Neural crest cell (in vitro differentiated cells): ENCODE measurements around the gene ZNF146. TPM values are rescaled to one million over a fixed set of nuclear protein-coding genes. Genes with fewer than 3 reads are reported as not detected.
A peak's percentile ranks its signal among the peaks of the same experiment; 100 is the strongest.
"Not testable (repeated sequence)": the region's sequence is repeated elsewhere in the genome, so short reads cannot be mapped to it uniquely, and the experiment has no call there.

Experiments
- DNase-seq: peaks from one replicate; pipeline ENCODE4 v3.0.0; 2021; ENCODE audit warnings: low read depth, mixed read lengths, low spot score
- H3K27ac Mint-ChIP-seq: one replicate; pipeline ENCODE4 v1.8.0; 2021; ENCODE audit warnings: mild to moderate bottlenecking, mixed read lengths; ENCODE audit not compliant: unreplicated experiment
- H3K27me3 Mint-ChIP-seq: 2 replicates; pipeline ENCODE4 v1.8.0; 2021; ENCODE audit warnings: low read depth, mild to moderate bottlenecking, mixed read lengths
- H3K36me3 Mint-ChIP-seq: 2 replicates; pipeline ENCODE4 v1.8.0; 2021; ENCODE audit warnings: low read depth, mild to moderate bottlenecking, mixed read lengths
- H3K4me1 Mint-ChIP-seq: 2 replicates; pipeline ENCODE4 v1.8.0; 2021; ENCODE audit warnings: mixed read lengths
- H3K4me3 Mint-ChIP-seq: one replicate; pipeline ENCODE4 v1.8.0; 2021; ENCODE audit warnings: mild to moderate bottlenecking, mixed read lengths
- H3K9me3 Mint-ChIP-seq: 2 replicates; pipeline ENCODE4 v1.8.0; 2021; ENCODE audit warnings: mixed read lengths
- total RNA-seq: library from RNA; stranded (reverse); gene quantifications from 2 replicates; pipeline ENCODE4 v1.2.1, GENCODE V29; 2021
- TF ChIP-seq, protein P1 (sequence below): fragments of 200-600 bp; sonication (generic); conservative IDR thresholded peaks from 2 replicates; pipeline ENCODE4 v1.5.0; 2021; ENCODE audit warnings: antibody characterized with exemption, mild to moderate bottlenecking

The ZNF146 gene
- total RNA-seq, 1 donor from 2014 or later: 88.0 TPM

DNA sequence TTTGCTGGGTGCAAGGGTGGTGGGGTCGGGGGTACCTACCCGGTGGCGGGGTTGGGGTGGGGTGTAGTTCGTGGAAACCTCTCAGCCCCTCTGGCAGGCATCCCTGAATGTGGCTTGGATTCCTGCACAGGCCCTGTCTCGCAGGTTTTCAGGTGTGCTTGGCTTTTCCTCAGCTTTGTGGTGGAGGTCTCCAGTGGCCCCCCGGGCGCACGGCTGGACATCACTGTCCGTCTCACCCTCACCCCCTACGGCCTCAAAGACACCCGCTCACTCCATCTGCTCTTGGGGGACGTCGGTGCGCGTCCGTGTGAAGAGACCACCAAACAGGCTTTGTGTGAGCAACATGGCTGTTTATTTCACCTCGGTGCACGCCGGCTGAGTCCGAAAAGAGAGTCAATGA lies 44.3 kb downstream of the ZNF146 start:
- H3K4me3 Mint-ChIP-seq: no peak overlapping the region
- H3K4me1 Mint-ChIP-seq: peaks cover 14% of the 10 kb centered on the region
- DNase-seq: no peak
- H3K27me3 Mint-ChIP-seq: no peaks in the 10 kb centered on the region
- TF ChIP-seq, protein P1, sequence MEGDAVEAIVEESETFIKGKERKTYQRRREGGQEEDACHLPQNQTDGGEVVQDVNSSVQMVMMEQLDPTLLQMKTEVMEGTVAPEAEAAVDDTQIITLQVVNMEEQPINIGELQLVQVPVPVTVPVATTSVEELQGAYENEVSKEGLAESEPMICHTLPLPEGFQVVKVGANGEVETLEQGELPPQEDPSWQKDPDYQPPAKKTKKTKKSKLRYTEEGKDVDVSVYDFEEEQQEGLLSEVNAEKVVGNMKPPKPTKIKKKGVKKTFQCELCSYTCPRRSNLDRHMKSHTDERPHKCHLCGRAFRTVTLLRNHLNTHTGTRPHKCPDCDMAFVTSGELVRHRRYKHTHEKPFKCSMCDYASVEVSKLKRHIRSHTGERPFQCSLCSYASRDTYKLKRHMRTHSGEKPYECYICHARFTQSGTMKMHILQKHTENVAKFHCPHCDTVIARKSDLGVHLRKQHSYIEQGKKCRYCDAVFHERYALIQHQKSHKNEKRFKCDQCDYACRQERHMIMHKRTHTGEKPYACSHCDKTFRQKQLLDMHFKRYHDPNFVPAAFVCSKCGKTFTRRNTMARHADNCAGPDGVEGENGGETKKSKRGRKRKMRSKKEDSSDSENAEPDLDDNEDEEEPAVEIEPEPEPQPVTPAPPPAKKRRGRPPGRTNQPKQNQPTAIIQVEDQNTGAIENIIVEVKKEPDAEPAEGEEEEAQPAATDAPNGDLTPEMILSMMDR: no peak
- H3K9me3 Mint-ChIP-seq: peaks cover 11% of the 10 kb centered on the region
- H3K27ac Mint-ChIP-seq: no peak overlapping the region
- H3K36me3 Mint-ChIP-seq: peaks cover 28% of the 10 kb centered on the region

DNA sequence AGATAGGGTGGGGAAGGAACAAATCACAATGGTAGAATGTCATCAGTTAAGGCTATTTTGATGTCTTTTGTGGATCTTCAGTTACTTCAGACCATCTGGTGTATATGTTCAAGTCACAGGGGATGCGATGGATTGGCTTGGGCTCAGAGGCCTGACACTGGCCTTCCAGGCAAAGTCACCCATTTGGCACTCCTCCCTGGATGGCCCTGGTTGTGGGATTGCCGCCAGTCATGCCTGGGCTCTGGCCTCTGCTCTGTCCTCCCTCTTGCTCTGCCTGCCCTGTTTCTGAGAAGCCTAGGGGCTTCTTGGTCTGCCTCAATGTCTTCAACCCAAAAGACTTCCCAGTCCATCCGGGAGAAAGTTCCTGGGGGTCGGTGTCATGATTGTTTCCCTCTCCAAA lies 50.2 kb downstream of the ZNF146 start:
- H3K36me3 Mint-ChIP-seq: peaks cover 11% of the 10 kb centered on the region
- peaks cover 9% of the 10 kb centered on the region for H3K9me3 Mint-ChIP-seq
- no peak overlapping the region for H3K27ac Mint-ChIP-seq
- no peak for DNase-seq
- H3K27me3 Mint-ChIP-seq: no peaks in the 10 kb centered on the region
- H3K4me1 Mint-ChIP-seq: no peaks in the 10 kb centered on the region
- H3K4me3 Mint-ChIP-seq: peak overlapping the region; percentile 4
- TF ChIP-seq, protein P1: no peak

DNA sequence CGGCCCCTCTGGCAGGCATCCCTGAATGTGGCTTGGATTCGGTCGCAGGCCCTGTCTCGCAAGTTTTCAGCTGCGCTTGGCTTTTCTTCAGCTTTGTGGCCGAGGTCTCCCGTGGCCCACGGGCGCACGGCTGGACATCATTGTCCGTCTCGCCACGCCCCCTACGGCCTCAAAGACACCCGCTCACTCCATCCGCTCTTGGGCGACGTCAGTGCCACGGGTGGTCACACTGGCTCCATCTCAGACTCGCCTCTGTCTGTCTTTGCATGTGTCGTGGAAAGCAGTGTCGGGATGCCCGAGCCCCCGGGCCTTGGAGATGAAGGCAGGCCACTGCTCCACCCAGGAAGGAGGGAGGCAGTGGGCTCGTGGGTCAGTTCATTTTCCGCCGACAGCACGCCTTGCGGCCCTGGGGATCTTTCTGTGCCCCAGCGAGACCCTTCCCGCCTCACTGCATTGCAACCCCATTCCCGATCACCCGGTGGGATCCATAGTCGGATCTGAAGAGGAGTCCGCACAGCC lies 51.0 kb downstream of the ZNF146 start:
- Mint-ChIP-seq H3K9me3 (peaks cover 9% of the 10 kb centered on the region), H3K27ac (no peak overlapping the region), H3K4me1 (no peaks in the 10 kb centered on the region), H3K4me3 (no peak overlapping the region), H3K27me3 (no peaks in the 10 kb centered on the region), H3K36me3 (peaks cover 11% of the 10 kb centered on the region)
- TF ChIP-seq, protein P1: no peak
- no peak for DNase-seq

DNA sequence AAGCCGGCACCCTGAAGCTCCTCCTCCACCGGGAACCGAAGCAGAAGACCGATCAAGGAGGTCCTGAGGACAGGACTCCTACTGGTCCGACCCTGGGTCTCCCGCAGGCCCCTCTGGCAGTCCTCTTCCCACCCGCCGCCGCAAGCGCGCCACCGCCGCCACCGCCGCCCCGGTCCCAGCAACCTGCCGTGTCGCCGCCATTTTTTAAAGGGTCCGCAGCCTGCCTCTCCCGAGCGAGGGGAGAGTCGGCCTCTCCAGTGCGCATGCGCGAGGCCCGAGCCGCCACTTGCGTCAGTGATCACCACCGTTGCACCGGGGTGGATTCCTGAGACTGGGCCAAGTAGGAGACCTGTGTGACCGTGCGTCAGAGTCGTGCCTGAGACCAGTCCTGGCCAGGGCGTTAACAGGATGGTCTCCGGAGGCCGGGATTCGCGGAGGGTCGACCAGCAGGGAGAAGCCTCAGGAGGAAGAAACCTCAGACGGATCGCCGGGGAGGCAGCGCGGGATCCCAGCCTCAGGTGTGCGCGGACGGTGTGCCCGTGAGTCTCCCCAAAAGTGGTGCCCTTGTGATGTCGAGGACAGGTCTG lies 51.6 kb downstream of the ZNF146 start:
- Mint-ChIP-seq H3K36me3 (peaks cover 11% of the 10 kb centered on the region), H3K9me3 (peaks cover 9% of the 10 kb centered on the region), H3K4me1 (no peaks in the 10 kb centered on the region), H3K27me3 (no peaks in the 10 kb centered on the region), H3K4me3 (no peak overlapping the region), H3K27ac (no peak overlapping the region)
- DNase-seq: no peak
- TF ChIP-seq, protein P1: no peak

DNA sequence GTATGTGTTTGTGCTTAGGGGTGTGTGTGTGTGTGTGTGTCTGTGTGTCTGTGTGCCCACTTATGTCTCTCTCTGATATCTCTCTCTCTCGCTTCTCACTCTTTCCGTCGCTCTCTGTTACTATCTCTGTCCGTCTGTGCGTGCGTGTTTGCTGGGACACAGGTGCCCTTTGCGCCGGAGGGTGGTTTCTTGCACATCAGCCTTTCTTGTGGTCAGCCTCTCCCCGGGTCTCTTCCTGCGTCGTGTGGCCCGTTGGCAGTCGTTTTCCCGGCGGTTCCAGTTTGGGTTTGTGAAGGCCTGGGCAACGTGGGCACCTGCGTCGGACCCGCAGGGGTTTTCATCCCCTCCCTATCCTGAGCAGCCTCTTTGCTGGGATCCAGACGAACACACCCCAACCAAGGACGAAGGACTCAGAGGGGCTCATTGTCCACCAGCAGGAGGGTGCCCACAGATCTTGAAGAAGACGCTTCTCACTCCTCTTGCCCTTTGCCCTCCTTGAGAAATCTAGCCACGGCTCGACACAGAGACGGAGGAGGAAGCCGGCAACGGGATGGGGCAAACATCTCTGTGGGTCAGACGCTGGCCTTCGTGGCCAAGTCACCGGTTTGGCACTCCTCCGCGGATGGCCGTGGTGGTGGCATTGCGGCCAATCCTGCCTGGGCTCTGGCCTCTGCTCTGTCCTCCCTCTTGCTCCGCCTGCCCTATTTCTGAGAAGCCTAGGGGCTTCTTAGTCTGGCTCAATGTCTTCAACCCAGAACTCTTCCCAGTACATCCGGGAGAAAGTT lies 52.3 kb downstream of the ZNF146 start:
- Mint-ChIP-seq H3K9me3 (peaks cover 9% of the 10 kb centered on the region), H3K36me3 (peaks cover 11% of the 10 kb centered on the region), H3K4me3 (no peak overlapping the region), H3K27me3 (no peaks in the 10 kb centered on the region), H3K4me1 (no peaks in the 10 kb centered on the region), H3K27ac (no peak overlapping the region)
- DNase-seq: no peak
- TF ChIP-seq, protein P1: no peak

DNA sequence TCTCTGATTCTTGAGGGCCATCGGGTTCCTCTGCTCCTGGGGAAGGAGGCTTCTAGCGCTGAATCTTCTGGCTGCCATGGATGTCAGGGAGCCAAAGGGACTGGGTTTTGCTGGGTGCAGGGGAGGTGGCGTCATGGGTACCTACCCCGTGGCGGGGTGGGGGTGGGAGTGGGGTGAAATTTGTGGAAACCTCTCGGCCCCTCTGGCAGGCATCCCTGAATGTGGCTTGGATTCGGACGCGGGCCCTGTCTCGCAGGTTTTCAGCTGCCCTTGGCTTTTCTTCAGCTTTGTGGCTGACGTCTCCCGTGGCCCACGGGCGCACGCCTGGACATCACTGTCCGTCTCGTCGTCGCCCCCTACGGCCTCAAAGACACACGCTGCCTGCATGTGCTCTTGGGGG lies 53.2 kb downstream of the ZNF146 start:
- H3K27ac Mint-ChIP-seq, H3K4me3 Mint-ChIP-seq, H3K9me3 Mint-ChIP-seq, H3K27me3 Mint-ChIP-seq, DNase-seq, H3K4me1 Mint-ChIP-seq: not testable (repeated sequence)
- H3K36me3 Mint-ChIP-seq: peaks cover 11% of the 10 kb centered on the region

DNA sequence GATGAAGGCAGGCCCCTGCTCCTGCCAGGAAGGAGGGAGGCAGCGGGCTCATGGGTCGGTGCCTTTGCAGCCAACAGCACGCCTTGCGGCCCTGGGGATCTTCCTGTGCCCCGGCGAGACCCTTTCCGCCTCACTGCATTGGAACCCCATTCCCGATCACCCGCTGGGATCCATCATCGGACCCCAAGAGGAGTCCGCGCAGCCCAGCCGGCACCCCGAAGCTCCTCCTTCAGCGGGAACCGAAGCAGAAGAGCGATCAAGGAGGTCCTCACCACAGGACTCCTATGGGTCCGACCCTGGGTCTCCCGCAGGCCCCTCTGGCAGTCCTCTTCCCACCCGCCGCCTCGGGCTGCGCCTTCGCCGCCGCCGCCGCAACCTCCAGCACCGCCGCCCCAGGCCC lies 53.7 kb downstream of the ZNF146 start:
- not testable (repeated sequence) for DNase-seq, H3K4me3 Mint-ChIP-seq, H3K27ac Mint-ChIP-seq, H3K4me1 Mint-ChIP-seq, H3K9me3 Mint-ChIP-seq, H3K27me3 Mint-ChIP-seq
- H3K36me3 Mint-ChIP-seq: peaks cover 11% of the 10 kb centered on the region

DNA sequence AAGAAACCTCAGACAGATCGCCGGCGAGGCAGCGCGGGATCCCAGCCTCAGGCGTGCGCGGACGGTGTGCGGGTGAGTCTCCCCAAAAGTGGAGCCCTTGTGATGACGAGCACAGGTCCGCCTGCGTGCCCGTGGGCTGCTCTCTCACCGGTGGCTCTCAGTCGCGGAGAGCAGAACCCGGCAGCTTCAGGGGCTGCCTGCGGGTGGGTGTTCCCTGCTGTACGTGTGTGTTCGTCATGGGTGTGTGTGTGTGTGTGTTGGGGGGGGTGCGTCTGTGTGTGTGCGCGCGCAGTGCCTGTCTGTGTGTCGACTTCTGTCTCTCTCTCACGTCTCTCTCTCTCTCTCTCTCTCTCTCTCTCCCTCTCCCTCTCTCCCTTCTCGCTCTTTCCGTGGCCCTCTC lies 54.4 kb downstream of the ZNF146 start:
- H3K4me1 Mint-ChIP-seq, H3K27ac Mint-ChIP-seq, H3K4me3 Mint-ChIP-seq, H3K36me3 Mint-ChIP-seq, DNase-seq, H3K9me3 Mint-ChIP-seq, H3K27me3 Mint-ChIP-seq: not testable (repeated sequence)
